SH-SY5Y (cell line): Measurements from ENCODE around the gene RNU6-1.

Experiments used
- GATA2 ChIP-seq: IDR thresholded peaks from 2 replicates; pipeline ENCODE4 v1.6.1; 2011; ENCODE audit warnings: mild to moderate bottlenecking, low read depth, low read length
- GATA3 ChIP-seq: IDR thresholded peaks from 2 replicates; pipeline ENCODE4 v1.6.1; 2011; ENCODE audit warnings: low read depth, mild to moderate bottlenecking, low read length, moderate library complexity

GRCh38 chr15:67884009-67884408 is 44.2 kb upstream of the RNU6-1 start:
- TF ChIP-seq GATA2 (no peak), GATA3 (no peak)
